ENCODE measurements around the gene KDM3B.

- TF ChIP-seq EZH2 (IDR thresholded peaks at IDR 0.05; ENCODE audit: borderline replicate concordance, low read depth, low read length, severe bottlenecking), result no peak
- TF ChIP-seq CTCF (IDR thresholded peaks at IDR 0.05; ENCODE audit: borderline replicate concordance, extremely low read depth, low read length, poor library complexity, severe bottlenecking), result no peak
These were observed 66.0 kb downstream of the KDM3B start for GRCh38 chr5:138418444-138418843.
